SH-SY5Y (cell line): ENCODE data around the gene ISL2.

Experiments
- GATA2 ChIP-seq: IDR thresholded peaks from 2 replicates; pipeline ENCODE4 v1.6.1; 2011; ENCODE audit warnings: mild to moderate bottlenecking, low read depth, low read length
- GATA3 ChIP-seq: IDR thresholded peaks from 2 replicates; pipeline ENCODE4 v1.6.1; 2011; ENCODE audit warnings: low read depth, mild to moderate bottlenecking, low read length, moderate library complexity

The ISL2 gene

DNA sequence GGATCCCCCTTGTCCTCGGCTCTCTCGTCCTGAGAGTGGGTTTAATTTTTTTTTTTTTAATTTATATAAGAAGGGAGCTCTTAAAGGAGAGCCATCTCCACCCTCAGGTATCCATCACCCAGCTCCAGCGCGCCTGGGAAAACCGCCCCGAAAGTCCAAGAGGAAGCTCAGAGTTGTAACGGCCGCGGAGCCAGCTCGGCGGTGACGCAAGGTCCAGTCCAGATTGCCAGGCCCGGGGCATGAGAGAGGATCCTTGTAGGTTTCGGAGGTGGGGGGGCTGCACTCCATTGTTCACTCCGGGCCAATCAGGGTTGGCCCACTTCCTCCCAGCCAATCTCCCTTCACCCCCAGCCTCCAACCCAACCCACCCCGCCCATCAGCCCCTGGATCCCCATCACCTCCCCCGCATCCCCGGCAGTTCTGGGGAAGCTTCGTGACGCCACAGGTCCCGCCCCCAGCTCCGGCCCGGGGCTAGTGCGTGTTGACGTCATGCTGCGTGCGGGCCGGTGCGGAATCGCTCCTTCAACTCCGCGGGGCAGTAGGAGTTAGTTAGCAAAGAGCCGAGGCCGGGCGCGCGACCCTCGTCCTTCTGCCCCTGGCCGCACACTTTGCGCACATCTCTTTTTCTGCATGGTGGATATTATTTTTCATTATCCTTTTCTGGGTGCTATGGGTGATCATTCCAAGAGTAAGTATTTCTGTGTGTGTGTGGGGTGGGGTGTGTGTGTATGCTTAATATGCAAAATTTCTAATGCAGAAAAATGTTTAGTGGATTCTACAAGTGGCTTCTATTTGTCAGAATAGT lies at the start of gene ISL2:
Gene ISL2 (plus strand): TSS at position 520 of the 805 bp plus-strand sequence. CDS start 111 bp downstream, at position 631.
- TF ChIP-seq GATA3 (no peak), GATA2 (0 out of 2 replicates have a peak, but pooled peaks have one; percentile 6)

DNA sequence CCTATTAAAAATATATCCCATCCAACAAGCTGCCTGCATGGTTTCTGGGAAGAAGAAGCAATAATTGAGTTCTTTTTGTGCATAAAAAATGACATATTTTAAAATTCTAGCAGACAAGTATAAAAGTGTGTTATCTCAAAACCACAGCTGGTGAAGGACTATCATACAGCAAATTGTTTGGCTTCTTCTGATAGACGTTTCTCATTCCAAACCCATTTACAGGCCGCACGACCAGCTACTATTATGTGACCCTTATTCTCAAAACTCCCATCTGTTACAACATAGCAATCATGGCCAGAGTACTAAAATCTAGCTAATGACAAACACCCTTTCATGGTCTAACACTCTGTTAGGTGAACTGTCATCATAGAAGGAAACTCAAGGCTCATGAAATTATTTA lies 47.0 kb upstream of the ISL2 start:
- TF ChIP-seq GATA2 = no peak
- TF ChIP-seq GATA3 = no peak

DNA sequence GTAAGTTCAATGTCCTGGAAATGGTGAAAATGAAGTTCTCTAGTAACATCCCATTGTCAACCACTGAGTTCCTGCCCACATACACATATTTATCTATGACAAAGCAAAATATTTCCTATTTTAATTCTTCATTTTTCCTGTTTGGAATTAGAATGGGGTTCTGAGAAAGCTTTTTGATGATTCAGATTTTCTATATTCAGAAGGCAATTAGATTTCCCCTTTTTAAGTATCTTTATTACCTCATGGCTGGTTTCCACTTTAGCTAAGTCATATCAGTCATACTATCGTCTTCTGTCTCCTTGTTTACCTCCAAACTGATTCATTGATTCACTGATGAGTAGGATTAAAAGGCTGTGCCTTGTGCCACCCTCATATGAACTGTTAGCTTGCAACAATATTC lies 43.2 kb upstream of the ISL2 start:
- TF ChIP-seq GATA3 (no peak), GATA2 (no peak)

DNA sequence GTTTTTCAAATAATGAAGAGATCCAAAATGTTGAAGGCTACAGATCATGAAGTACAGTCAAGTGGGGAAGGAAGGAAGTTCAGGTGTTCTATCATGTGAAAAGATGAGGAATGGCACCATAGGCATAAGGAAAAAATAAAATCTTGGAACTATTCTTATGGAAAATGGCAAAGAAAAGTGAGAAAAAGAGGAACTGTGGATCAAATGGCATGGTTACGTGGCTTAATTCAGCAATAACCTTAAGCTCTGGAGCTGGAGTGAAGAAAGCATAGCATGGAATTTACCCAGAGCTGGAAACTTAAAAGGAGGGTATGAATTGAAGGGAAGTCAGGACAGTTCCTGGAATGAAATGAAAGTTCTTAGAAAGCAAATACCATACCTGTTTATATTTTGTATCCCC lies 39.7 kb upstream of the ISL2 start:
- TF ChIP-seq GATA3 = no peak
- no peak for TF ChIP-seq GATA2

DNA sequence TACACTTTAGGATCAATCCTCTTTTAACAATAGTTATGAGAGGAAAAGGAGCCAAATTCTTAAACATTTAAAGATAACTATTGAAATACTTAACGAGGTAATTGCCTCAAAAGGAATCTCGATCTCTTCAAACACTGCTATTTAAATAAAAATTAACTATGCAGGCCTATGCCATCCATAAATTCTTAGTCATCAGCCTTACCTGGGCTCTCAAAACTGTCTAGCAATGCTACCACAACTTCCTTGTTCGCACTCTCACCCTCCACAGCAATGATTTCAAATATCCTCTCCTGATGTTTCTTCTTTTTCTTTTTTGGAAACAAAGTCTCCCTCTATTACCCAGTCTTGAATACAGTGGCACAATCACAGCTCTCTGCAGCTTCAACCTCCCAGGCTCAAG lies 37.6 kb upstream of the ISL2 start:
- TF ChIP-seq GATA3 (no peak), GATA2 (no peak)

DNA sequence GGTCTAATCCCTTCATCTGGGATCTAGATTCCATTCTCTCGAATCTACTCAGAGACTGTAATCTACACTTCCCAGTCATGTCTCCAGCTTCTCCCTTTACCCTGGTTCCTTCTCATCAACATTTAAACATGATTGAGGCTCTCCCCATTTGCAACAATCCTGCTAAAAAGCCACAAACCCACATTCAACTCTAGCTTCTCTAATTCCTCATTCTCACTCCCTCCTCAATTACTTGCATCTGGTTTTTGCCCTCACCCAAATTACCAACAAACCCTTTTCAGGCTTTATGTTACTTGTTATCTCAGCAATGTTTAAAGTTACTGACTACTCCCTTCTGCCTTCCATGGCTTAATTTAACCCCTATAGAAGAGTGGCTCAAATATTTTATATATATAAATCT lies 36.8 kb upstream of the ISL2 start:
- TF ChIP-seq GATA2 (no peak), GATA3 (no peak)

DNA sequence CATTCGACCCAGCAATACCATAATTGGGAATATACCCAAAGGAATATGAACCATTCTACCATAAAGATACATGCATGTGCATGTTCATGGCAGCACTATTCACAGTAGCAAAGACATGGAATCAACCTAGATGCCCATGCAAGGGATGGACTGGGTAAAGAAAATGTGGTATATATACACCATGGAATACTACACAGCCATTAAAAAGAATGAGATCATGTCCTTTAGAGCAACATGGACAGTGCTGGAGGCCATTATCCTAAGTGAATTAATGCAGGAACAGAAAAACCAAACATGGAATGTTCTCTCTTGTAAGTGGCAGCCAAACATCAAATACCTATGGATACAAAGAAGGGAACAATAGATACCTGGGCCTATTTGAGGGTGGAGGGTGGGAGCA lies 32.7 kb upstream of the ISL2 start:
- no peak for TF ChIP-seq GATA2
- TF ChIP-seq GATA3 = no peak

DNA sequence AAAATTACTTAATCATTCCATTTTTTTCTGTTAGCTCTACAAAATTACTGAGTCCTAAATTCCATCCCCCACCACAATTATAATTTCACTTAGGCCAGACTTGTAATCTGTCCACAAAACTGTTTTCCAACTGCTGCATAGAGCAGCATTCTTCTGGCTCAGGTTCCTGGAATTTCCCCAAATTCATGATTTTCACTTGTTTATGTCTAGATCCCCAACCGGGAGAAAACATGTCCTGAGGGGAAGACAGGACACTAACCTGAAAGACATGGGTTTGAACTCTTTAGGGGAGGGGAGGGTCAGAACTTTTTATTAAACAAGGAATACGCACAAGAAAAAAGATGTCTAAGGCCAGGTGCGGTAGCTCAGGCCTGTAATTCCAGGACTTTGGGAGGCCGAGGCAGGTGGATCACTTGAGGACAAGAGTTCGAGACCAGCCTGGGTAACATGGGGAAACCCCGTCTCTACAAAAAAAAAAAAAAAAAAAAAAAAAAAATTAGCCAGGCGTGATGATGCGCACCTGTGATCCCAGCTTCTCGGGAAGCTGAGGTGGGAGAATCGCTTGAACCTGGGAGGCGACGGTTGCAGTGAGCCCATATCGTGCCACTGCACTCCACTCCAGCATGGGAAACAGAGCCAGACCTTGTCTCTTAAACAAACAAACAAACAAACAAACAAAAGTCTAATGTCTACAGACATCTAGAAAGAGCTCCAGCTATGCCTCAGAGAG lies 26.8 kb upstream of the ISL2 start:
- TF ChIP-seq GATA2 (no peak), GATA3 (no peak)

DNA sequence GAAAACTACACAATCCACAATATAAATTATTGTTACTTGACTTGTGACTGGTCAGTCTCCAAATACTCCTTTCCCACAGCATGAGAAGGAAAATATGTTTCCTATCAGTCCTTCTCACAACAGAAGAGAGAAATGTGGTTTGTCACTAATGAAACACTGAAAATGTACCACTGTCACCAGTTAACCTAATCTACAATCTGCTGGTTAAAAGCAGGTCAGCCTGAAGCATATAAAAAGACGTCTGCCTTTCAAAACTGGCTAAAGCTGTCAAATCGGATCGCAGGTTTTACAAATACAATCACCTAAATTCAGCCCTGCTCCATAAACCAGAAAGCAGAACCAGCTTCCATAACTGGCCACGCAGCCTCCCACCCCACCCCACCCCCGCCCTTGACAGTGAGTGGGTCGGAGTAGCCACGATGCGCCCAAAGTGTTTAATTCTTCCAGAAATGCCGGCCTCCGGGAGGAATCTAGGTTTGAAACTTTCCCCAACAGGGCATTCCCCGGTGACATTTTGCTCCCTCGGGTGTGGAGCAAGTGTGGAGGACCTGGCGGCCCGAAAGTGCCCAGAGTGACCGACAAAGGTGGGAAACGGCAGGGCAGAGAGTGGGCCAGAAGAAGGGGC lies 26.0 kb upstream of the ISL2 start:
- TF ChIP-seq GATA2 = no peak
- no peak for TF ChIP-seq GATA3

DNA sequence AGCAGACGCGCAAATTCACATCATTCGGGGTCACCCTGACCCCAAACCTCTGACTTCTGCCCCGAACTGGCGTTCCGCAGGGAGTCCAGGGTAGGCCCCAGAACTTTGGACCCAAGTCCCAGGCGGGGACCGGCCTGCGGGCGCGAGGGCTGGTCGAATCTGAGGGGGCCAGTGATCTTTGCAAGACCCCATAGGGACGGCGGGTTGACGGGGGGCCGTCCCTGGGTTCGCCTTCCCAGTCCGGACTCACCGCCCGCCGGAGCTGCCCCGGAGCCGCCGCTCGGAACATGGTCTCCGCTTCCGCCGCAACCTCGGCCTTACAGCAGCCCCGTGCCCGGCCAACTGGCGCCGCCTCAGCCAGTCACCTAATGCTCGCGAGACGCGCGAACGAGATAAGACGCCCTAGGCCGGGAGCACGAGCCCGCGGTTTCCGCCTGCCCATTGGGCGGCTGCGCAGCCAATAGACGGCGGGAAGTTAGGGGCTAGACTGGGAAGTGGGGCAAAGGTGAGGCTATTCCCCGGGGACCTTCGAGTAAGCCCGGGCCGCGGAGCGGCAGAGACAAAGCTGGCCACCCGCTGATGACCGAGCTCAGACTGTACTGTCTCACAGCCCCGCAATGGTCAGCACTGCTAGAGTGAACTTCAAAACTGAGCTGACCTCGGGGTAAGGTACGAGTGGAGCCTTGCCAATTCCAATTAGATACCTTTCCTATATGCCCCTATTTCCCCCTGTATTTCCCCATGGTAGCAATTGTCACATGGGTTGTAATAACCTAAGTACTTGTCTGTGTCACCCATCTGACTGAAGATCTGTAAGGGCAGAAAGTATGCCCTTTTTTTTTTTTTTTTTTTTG lies 25.2 kb upstream of the ISL2 start, which contains the start of gene ETFA:
Gene ETFA (minus strand): TSS at position 370 of the 854 bp plus-strand sequence. CDS start 81 bp downstream, at position 289.
- TF ChIP-seq GATA2 = peak; percentile 82
- no peak for TF ChIP-seq GATA3

DNA sequence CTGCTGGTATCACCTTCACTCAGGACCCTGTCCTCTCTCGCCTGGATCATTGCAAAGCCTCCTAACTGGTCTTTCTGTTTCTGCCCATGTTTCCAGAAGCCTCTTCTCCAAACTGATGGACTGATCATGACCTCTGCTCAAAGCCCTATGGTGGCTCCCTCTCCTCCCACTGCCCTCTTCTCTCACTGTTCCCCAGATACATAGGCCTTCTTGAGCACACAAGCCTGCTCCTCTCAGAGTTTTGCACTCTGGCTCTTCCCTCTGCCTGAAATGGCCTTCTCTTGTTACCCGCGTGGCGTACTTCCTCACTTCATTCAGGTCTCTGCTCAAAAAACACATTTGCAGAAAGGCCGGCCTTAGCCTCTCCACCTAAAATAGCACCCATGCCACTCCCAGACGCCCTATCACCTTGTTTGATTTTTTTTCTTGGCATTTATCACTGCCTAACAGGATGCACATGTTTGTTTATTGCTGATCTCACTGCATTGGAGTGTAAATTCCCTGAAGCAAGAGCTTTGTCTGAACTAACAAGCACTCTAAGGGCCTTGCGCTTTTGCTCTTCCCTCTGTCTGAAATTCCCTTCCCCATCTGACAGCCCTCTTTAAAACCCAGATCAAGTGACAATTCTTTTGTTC lies 23.9 kb upstream of the ISL2 start:
- TF ChIP-seq GATA2 (no peak), GATA3 (no peak)

DNA sequence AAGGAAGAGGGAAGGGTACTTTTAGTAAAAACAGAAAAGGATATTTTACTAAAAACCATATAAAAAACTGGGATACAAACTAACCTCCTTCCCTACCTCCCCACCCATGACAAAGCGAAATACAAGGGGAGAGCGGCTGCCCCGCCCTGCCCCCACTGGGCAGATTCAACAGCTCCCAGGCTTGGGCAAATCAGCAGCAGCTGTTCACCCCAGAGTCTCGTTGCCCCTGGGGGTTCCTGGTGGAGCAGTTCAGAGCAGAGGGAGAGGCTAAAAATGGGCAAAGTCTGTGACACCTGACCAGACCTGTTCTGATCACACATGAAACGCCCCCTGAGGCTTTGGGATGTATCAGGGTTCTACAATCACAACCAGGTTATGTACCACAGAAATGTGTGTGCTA lies 22.8 kb upstream of the ISL2 start:
- TF ChIP-seq GATA2 = no peak

DNA sequence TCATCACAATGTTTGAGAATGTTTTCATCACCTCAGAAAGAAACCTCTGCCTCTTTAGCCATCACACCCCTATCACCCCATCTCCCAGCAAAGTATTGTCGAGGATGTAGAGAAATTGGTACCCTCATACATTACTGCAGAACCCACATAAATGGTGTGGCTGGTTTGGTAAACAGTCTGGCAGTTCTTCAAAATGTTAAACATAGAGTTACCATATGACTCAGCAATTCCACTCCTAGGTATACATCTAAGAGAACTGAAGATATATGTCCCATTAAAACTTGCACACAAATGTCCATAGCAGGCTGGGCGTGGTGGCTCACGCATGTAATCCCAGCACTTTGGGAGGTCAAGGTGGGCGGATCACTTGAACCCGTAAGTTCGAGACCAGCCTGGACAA lies 16.6 kb upstream of the ISL2 start:
- TF ChIP-seq GATA2 (no peak), GATA3 (no peak)

DNA sequence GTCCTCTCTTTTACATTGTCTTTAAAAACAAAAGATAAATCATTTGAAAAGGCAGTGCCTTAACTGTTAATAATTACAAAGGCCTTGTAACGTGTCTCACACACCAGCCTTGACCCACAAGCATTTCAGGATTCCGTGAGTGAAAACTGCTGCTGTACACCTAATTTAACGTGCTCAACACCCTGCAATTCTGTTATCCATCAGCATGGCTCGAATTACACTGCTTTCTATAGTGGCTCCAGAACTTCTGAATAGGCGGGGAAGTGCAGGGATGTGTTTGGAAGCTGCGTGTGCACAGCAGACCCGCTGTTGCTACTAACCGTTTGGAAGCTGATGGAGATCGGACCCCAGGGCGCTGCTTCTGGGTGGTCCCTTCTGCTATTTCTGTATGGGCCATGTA lies 15.4 kb upstream of the ISL2 start:
- TF ChIP-seq GATA3 (no peak), GATA2 (no peak)
